Measurements from ENCODE around the gene MLPH.
"Not testable (repeated sequence)": the region's sequence is repeated elsewhere in the genome, so short reads cannot be mapped to it uniquely, and the experiment has no call there.

MLPH gene

GRCh38 chr2:237592425-237592980, 105.5 kb downstream of the MLPH start:
- FAIRE-seq (no peak), DNase-seq (ENCODE audit: insufficient read length, low spot score) (no peak)
- no peak for TF ChIP-seq POLR2A (IDR thresholded peaks at IDR 0.05; ENCODE audit: low read depth, low read length)

GRCh38 chr2:237593036-237593435, 106.0 kb downstream of the MLPH start:
- TF ChIP-seq POLR2A (IDR thresholded peaks at IDR 0.05; ENCODE audit: low read depth, low read length): no peak
- DNase-seq (ENCODE audit: insufficient read length, low spot score) (no peak), FAIRE-seq (no peak)

GRCh38 chr2:237593596-237594320, 106.7 kb downstream of the MLPH start:
- TF ChIP-seq POLR2A (IDR thresholded peaks at IDR 0.05; ENCODE audit: low read depth, low read length): no peak

GRCh38 chr2:237594514-237594871, 107.4 kb downstream of the MLPH start:
- DNase-seq (ENCODE audit: insufficient read length, low spot score): no peak
- TF ChIP-seq POLR2A (IDR thresholded peaks at IDR 0.05; ENCODE audit: low read depth, low read length): no peak
- no peak for FAIRE-seq

More at GRCh38 chr2:237593596-237594320, 106.7 kb downstream of the MLPH start:
- no peak for DNase-seq (ENCODE audit: insufficient read length, low spot score)
- no peak for FAIRE-seq

- FAIRE-seq; DNase-seq (ENCODE audit: insufficient read length, low spot score): not testable (repeated sequence)
Measured at GRCh38 chr2:237595829-237596519, 108.9 kb downstream of the MLPH start.

GRCh38 chr2:237596520-237597195, 109.6 kb downstream of the MLPH start:
- no peak for TF ChIP-seq POLR2A (IDR thresholded peaks at IDR 0.05; ENCODE audit: low read depth, low read length)
- DNase-seq (ENCODE audit: insufficient read length, low spot score) (no peak), FAIRE-seq (no peak)

GRCh38 chr2:237597196-237598145, 110.4 kb downstream of the MLPH start:
- FAIRE-seq (no peak), DNase-seq (ENCODE audit: insufficient read length, low spot score) (no peak)
- TF ChIP-seq POLR2A (IDR thresholded peaks at IDR 0.05; ENCODE audit: low read depth, low read length): no peak

GRCh38 chr2:237598468-237599208, 111.6 kb downstream of the MLPH start:
- FAIRE-seq (no peak), DNase-seq (ENCODE audit: insufficient read length, low spot score) (no peak)
- no peak for TF ChIP-seq POLR2A (IDR thresholded peaks at IDR 0.05; ENCODE audit: low read depth, low read length)

GRCh38 chr2:237599465-237600110, 112.5 kb downstream of the MLPH start:
- TF ChIP-seq POLR2A (IDR thresholded peaks at IDR 0.05; ENCODE audit: low read depth, low read length): no peak

GRCh38 chr2:237600205-237600846, 113.3 kb downstream of the MLPH start:
- DNase-seq (ENCODE audit: insufficient read length, low spot score) (no peak), FAIRE-seq (no peak)
- no peak for TF ChIP-seq POLR2A (IDR thresholded peaks at IDR 0.05; ENCODE audit: low read depth, low read length)

More at GRCh38 chr2:237599465-237600110, 112.5 kb downstream of the MLPH start:
- no peak for DNase-seq (ENCODE audit: insufficient read length, low spot score)
- FAIRE-seq: no peak

- no peak for FAIRE-seq
- no peak for DNase-seq (ENCODE audit: insufficient read length, low spot score)
- TF ChIP-seq POLR2A (IDR thresholded peaks at IDR 0.05; ENCODE audit: low read depth, low read length): no peak
Measured at GRCh38 chr2:237601453-237602116, 114.5 kb downstream of the MLPH start.
